CD4-positive, alpha-beta T cell treated with Interleukin-2 at 100 ng/mL for 4 hours (primary cell): ENCODE measurements around the gene GLI1.
"Not testable (repeated sequence)": the region's sequence is repeated elsewhere in the genome, so short reads cannot be mapped to it uniquely, and the experiment has no call there.

Source experiments
- DNase-seq: peaks from one replicate; pipeline ENCODE4 v3.0.0-alpha.2; 2020; ENCODE audit warnings: low spot score

GLI1 gene

GRCh38 chr12:57441846-57442427 is 17.6 kb upstream of the GLI1 start:
- DNase-seq = no peak

DNA sequence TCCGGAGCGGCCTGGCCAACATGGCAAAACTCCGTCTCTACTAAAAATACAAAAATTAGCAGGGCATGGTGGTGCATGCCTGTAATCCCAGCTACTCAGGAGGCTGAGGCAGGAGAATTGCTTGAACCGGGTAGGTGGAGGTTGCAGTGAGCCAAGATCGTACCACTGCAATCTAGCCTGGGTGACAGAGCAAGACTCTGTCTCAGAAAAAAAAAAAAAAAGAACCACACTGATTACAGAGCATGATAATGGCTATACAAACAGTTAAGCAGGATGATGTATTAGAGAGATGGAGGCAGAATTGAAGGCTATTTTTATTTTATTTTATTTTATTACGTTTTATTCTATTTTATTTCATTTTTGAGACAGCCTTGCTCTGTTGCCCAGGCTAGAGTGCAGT is 15.2 kb upstream of the GLI1 start:
- not testable (repeated sequence) for DNase-seq

DNA sequence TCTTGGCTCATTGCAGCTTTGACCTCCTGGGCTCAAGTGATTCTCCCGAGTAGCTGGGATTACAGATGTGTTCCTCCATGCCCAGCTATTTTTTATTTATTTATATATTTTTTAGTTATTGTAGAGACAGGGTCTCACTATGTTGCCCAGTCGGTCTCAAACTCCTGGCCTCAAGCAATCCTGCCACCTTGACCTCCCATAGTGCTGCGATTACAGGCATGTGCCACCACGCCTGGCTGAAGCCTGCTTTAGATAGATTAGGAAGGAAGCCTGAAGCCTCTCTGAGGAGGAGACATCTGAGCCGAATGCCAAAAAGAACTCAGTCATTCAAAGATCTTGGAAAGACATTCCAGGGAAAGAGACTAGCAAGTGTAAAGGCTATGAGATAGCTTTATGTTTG is 14.8 kb upstream of the GLI1 start:
- no peak for DNase-seq

DNA sequence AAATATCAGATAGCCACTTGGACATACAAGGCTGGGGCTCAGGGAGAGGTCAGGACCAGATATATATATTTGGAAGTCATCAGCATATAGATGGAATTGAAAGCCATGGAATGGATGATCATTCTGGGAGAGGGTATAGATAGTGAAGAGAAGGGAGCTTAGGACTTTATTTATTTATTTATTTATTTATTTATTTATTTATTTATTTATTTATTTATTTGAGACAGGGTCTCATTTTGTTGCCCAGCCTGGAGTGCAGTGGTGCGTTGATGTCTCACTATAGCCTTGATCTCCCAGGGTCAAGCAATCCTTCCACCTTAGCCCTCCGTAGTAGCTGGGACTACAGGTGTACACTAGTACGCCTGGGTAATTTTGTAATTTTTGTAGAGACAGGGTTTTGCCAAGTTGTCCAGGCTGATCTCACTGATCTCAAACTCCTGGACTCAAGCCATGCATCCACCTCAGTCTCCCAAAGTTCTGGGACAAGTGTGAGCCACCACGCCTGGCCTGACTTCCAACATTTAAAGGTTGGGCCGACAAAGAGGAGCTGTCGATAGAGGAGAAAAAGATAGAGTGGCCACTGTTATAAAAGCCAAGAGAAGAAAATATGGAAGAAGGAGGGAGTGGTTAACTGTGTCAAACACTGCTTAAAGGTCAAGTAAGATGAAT is 13.2 kb upstream of the GLI1 start:
- DNase-seq = no peak

DNA sequence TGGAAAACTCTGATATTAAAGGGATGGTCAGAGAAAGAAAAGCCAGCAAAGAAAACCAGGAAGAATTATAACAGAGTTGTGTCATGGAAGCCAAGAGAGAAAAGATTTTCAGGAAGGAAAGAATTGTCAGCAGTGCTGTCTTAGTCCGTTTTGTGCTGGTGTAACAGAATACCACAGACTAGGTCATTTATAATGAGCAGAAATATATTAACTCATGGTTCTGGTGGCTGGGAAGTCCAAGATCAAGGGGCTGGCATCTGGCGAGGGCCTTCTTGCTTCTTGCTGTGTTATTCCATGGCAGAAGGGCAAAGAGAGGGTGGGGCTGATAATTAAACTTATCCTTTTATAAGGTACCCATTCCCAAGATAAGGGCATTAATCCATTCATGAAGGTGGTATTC is 10.9 kb upstream of the GLI1 start:
- no peak for DNase-seq

DNA sequence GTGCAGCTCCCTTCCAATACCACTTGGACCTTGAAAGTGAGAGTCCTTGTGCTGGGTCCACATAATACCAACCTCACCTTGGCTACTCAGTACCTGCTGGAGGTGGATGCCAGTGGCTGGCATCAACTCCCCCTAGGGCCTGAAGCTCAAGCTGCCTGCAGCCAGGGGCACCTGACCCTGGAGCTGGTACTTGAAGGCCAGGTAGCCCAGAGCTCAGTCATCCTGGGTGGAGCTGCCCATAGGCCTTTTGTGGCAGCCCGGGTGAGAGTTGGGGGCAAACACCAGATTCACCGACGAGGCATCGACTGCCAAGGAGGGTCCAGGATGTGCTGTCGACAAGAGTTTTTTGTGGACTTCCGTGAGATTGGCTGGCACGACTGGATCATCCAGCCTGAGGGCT is 10.2 kb upstream of the GLI1 start:
- no peak for DNase-seq

DNA sequence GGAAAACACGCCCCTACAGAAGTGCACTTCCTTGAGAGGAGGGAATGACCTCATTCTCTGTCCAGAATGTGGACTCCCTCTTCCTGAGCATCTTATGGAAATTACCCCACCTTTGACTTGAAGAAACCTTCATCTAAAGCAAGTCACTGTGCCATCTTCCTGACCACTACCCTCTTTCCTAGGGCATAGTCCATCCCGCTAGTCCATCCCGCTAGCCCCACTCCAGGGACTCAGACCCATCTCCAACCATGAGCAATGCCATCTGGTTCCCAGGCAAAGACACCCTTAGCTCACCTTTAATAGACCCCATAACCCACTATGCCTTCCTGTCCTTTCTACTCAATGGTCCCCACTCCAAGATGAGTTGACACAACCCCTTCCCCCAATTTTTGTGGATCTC is 9.5 kb upstream of the GLI1 start:
- DNase-seq = no peak

GRCh38 chr12:57451233-57451778 is 8.3 kb upstream of the GLI1 start:
- no peak for DNase-seq

GRCh38 chr12:57452181-57452936 is 7.2 kb upstream of the GLI1 start:
- DNase-seq = no peak

DNA sequence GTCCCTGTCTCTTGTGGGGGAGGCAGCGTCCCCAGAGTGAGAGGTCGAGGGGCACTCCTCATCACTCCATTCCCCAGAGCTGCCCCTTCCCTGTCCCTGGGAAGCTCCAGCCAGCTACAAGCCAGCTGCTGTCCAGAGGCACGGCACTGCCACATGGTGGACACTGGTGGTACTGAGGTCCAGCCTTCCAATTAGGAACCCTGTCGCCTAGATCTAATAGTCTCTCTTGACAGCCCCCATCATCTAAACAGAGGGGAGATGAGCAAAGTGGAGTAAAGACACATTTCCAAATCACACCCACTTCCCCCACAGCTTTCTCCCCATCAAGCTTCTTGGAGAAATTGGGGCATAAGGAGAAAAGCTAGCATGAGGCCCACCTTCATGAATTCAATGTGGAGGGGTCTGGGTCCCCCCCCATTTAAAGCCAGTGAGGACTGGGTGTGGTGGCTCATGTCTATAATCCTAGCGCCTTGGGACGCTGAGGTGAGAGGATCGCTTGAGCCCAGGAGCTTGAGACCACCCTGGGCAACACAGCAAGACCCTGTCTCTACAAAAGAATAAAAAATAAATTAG is 6.6 kb upstream of the GLI1 start:
- DNase-seq = peak; percentile 47

GRCh38 chr12:57454213-57454565 is 5.4 kb upstream of the GLI1 start:
- no peak for DNase-seq

- DNase-seq = no peak
Observed at GRCh38 chr12:57454566-57455373, 4.8 kb upstream of the GLI1 start, which contains the start of gene INHBE. INHBE (plus strand) TSS chr12:57455307; CDS start chr12:57455537, 230 bp downstream.

DNA sequence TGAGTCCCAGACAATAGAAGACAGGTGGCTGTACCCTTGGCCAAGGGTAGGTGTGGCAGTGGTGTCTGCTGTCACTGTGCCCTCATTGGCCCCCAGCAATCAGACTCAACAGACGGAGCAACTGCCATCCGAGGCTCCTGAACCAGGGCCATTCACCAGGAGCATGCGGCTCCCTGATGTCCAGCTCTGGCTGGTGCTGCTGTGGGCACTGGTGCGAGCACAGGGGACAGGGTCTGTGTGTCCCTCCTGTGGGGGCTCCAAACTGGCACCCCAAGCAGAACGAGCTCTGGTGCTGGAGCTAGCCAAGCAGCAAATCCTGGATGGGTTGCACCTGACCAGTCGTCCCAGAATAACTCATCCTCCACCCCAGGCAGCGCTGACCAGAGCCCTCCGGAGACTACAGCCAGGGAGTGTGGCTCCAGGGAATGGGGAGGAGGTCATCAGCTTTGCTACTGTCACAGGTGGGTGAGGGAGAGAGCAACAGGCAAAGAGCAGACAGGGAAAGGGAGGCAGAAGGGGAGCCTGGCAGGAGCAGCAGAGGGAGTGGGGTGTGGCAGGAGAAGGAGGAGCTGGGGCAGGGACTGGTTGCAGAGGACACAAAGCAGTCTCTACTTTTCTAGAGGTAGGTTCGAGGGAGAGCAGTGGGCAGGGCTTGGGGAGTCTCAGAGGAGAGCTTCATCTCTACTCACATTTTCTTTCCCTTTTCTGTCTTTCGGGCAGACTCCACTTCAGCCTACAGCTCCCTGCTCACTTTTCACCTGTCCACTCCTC is 4.0 kb upstream of the GLI1 start:
- DNase-seq = no peak

DNA sequence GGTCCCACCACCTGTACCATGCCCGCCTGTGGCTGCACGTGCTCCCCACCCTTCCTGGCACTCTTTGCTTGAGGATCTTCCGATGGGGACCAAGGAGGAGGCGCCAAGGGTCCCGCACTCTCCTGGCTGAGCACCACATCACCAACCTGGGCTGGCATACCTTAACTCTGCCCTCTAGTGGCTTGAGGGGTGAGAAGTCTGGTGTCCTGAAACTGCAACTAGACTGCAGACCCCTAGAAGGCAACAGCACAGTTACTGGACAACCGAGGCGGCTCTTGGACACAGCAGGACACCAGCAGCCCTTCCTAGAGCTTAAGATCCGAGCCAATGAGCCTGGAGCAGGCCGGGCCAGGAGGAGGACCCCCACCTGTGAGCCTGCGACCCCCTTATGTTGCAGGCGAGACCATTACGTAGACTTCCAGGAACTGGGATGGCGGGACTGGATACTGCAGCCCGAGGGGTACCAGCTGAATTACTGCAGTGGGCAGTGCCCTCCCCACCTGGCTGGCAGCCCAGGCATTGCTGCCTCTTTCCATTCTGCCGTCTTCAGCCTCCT is 3.4 kb upstream of the GLI1 start:
- peak; percentile 62 for DNase-seq

GRCh38 chr12:57456737-57457490 is 2.7 kb upstream of the GLI1 start:
- no peak for DNase-seq

DNA sequence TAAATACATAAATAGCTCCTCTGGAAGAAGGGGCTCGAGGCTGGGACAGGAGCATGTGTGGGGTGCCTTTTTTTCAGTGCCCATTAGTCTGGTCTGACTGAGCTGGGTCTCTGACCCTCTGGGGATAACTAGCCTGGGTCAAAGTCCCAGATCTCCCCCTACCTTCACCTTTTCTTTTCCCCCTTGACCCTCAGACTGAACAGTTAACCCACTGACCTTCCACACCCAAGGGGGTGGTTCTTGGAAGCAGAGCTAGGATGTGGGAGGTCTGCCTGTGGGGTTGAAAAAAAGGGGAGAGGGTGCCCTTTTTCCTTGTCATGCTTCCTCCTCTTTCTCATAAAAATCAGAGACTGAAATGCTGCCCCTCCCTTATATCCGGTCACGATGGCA is 925 bp upstream of the GLI1 start:
- no peak for DNase-seq

GRCh38 chr12:57459055-57459749 is 383 bp upstream of the GLI1 start:
- DNase-seq = peak; percentile 95

DNA sequence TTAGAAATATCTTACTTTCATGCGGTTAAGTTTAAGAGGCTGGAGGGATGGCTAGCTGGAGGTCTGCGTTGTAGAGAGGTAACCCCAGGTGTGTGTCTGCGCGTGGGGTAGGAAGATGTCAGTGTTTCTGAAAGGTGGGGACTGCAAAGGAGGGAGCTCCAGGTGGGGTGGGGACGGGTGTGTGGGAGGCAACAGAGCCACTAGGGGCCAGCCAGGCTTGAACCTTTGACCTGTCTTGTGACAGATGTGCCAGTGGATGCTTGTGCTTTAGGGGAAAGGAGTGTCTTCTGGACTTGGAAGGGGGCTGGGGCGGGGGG is 841 bp downstream of the GLI1 start:
- no peak for DNase-seq

GRCh38 chr12:57460841-57461275 is 1.3 kb downstream of the GLI1 start:
- DNase-seq = no peak
